GM23338 (cell line): ENCODE measurements around the gene APBA1. TPM values are rescaled to one million over a fixed set of nuclear protein-coding genes. Genes with fewer than 3 reads are reported as not detected.

Experiments
- ATAC-seq: fragments of 200-7000 bp; cut with Tn5 transposase; 3 replicates; pipeline ENCODE4 v1.9.1; 2020
- DNase-seq: peaks from one replicate; pipeline ENCODE4 v3.0.0-alpha.2; 2015; ENCODE audit warnings: low spot score
- H2AFZ ChIP-seq: fragments of 200-600 bp; sonication (generic); 2 replicates; pipeline ENCODE4 v1.8.0; 2016; ENCODE audit warnings: antibody characterized with exemption, mild to moderate bottlenecking, moderate library complexity
- H3F3A ChIP-seq: fragments of 200-600 bp; sonication (generic); replicated peaks from 2 replicates; pipeline ENCODE4 v1.8.0; 2017; ENCODE audit warnings: antibody characterized with exemption, mixed run types, low read depth
- H3K27ac ChIP-seq: fragments of 200-600 bp; sonication (generic); 2 replicates; pipeline ENCODE4 v1.6.1; 2016; ENCODE audit warnings: low read depth
- H3K27me3 ChIP-seq: fragments of 200-600 bp; sonication (generic); 2 replicates; pipeline ENCODE4 v1.8.0; 2016; ENCODE audit warnings: mild to moderate bottlenecking, mixed run types, moderate library complexity; ENCODE audit not compliant: insufficient read depth
- H3K36me3 ChIP-seq: fragments of 200-600 bp; sonication (generic); 2 replicates; pipeline ENCODE4 v1.8.0; 2016; ENCODE audit warnings: mild to moderate bottlenecking; ENCODE audit not compliant: insufficient read depth
- H3K4me1 ChIP-seq: fragments of 200-600 bp; sonication (generic); 2 replicates; pipeline ENCODE4 v1.8.0; 2016; ENCODE audit warnings: mild to moderate bottlenecking, moderate library complexity; ENCODE audit not compliant: insufficient read depth
- H3K4me2 ChIP-seq: fragments of 200-600 bp; sonication (generic); 2 replicates; pipeline ENCODE4 v1.7.1; 2017; ENCODE audit warnings: mixed run types
- H3K4me3 ChIP-seq: fragments of 200-600 bp; sonication (generic); 2 replicates; pipeline ENCODE4 v1.6.1; 2016; ENCODE audit warnings: mixed run types
- H3K79me2 ChIP-seq: fragments of 200-600 bp; sonication (generic); replicated peaks from 2 replicates; pipeline ENCODE4 v1.8.0; 2017; ENCODE audit warnings: mild to moderate bottlenecking; ENCODE audit not compliant: insufficient read depth
- H3K9me2 ChIP-seq: fragments of 200-600 bp; sonication (generic); 2 replicates; pipeline ENCODE4 v1.8.0; 2017; ENCODE audit not compliant: insufficient read depth
- H4K20me1 ChIP-seq: fragments of 200-600 bp; sonication (generic); replicated peaks from 2 replicates; pipeline ENCODE4 v1.8.0; 2017; ENCODE audit warnings: mild to moderate bottlenecking; ENCODE audit not compliant: insufficient read depth
- H3K27ac Mint-ChIP-seq: 2 replicates; pipeline ENCODE4 v1.8.0; 2020; ENCODE audit warnings: inconsistent platforms, mild to moderate bottlenecking, moderate library complexity, mixed read lengths
- H3K27me3 Mint-ChIP-seq: 3 replicates; pipeline ENCODE4 v1.8.0; 2022; ENCODE audit warnings: low read depth, mild to moderate bottlenecking, moderate library complexity, mixed read lengths, inconsistent platforms; ENCODE audit not compliant: insufficient read depth, poor library complexity
- H3K36me3 Mint-ChIP-seq: 3 replicates; pipeline ENCODE4 v1.8.0; 2021; ENCODE audit warnings: low read depth, mild to moderate bottlenecking, inconsistent platforms, moderate library complexity, mixed read lengths
- H3K4me1 Mint-ChIP-seq: 3 replicates; pipeline ENCODE4 v1.8.0; 2020; ENCODE audit warnings: mild to moderate bottlenecking, inconsistent platforms, mixed read lengths
- H3K4me3 Mint-ChIP-seq: 3 replicates; pipeline ENCODE4 v1.8.0; 2021; ENCODE audit warnings: moderate library complexity, mild to moderate bottlenecking, inconsistent platforms, mixed read lengths
- H3K9me3 Mint-ChIP-seq: 3 replicates; pipeline ENCODE4 v1.8.0; 2020; ENCODE audit warnings: moderate library complexity, mild to moderate bottlenecking, inconsistent platforms, mixed read lengths
- CREB1 ChIP-seq: fragments of 250-450 bp; sonication (Bioruptor Pico); IDR thresholded peaks from 2 replicates; pipeline ENCODE4 v1.5.0; 2020; ENCODE audit warnings: low read depth, mild to moderate bottlenecking, moderate library complexity
- CTCF ChIP-seq, 2 experiments: fragments of 200-600 bp in 1 of 2; sonication (generic) in 1 of 2; conservative IDR thresholded peaks; 2 replicates each; pipeline versions ENCODE4 v1.5.1 to v1.6.1; 2016 to 2017; ENCODE audit warnings: antibody characterized with exemption in 2 of 2, low read depth in 2 of 2, mild to moderate bottlenecking in 2 of 2, moderate library complexity in 1 of 2
- ETS1 ChIP-seq: IDR thresholded peaks from 2 replicates; pipeline ENCODE4 v1.6.1; 2016; ENCODE audit warnings: antibody characterized with exemption
- EZH2 ChIP-seq: fragments of 200-600 bp; sonication (generic); IDR thresholded peaks from one replicate; pipeline ENCODE4 v1.8.0; 2017; ENCODE audit warnings: antibody characterized with exemption, mild to moderate bottlenecking, low read depth; ENCODE audit not compliant: unreplicated experiment
- EZH2phosphoT487 ChIP-seq: fragments of 200-600 bp; sonication (generic); IDR thresholded peaks from one replicate; pipeline ENCODE4 v1.8.1; 2018; ENCODE audit warnings: antibody characterized with exemption; ENCODE audit not compliant: unreplicated experiment
- JUNB ChIP-seq: IDR thresholded peaks from one replicate; pipeline ENCODE4 v1.6.1; 2016; ENCODE audit warnings: antibody characterized with exemption; ENCODE audit not compliant: unreplicated experiment
- NANOG ChIP-seq: IDR thresholded peaks from 2 replicates; pipeline ENCODE4 v1.6.1; 2016; ENCODE audit warnings: antibody characterized with exemption, borderline replicate concordance
- REST ChIP-seq: IDR thresholded peaks from one replicate; pipeline ENCODE4 v1.6.1; 2018; ENCODE audit warnings: antibody characterized with exemption; ENCODE audit not compliant: unreplicated experiment
- STAT1 ChIP-seq: IDR thresholded peaks from one replicate; pipeline ENCODE4 v1.6.1; 2016; ENCODE audit warnings: antibody characterized with exemption; ENCODE audit not compliant: unreplicated experiment
- ZNF114 ChIP-seq: fragments of 250-450 bp; sonication (Bioruptor Pico); IDR thresholded peaks from 2 replicates; pipeline ENCODE4 v1.5.0; 2020; ENCODE audit warnings: mild to moderate bottlenecking, moderate library complexity
- ZNF331 ChIP-seq: fragments of 250-450 bp; sonication (Bioruptor Pico); IDR thresholded peaks from 2 replicates; pipeline ENCODE4 v1.5.0; 2020; ENCODE audit warnings: low read depth, mild to moderate bottlenecking, moderate library complexity
- polyA plus RNA-seq: library from polyadenylated mRNA; unstranded; fragments of >200 nt; fragmentation: Nextera tagmentation; extraction: Ambion mirVana; gene quantifications from 2 replicates; pipeline ENCODE4 v1.2.1, GENCODE V29; 2016
- total RNA-seq: library from RNA; depleted of rRNA; stranded (reverse); fragments of >200 nt; shearing (Covaris generic); gene quantifications from 2 replicates; pipeline ENCODE4 v1.2.3, GENCODE V29; 2014

APBA1 gene
- total and polyA plus RNA-seq, 2 experiments from 2014 or later = 0.26 to 1.0 TPM

GRCh38 chr9:69412741-69413150 is 259.4 kb downstream of the APBA1 start (continued):
- no peak for TF ChIP-seq REST
- TF ChIP-seq ZNF331 (CRISPR knock-in tag) = no peak
- TF ChIP-seq EZH2phosphoT487 = no peak

GRCh38 chr9:69411931-69412740 is 260.0 kb downstream of the APBA1 start:
- Histone ChIP-seq H3K4me1 (peaks cover 17% of the 10 kb centered on the region; the same call in 1 of the 2 replicates), H3K79me2 (no peaks in the 10 kb centered on the region), H3K36me3 (no peaks in the 10 kb centered on the region), H3K27ac (no peak overlapping the region), H3K4me3 (no peak overlapping the region), H4K20me1 (no peaks in the 10 kb centered on the region), H3K4me2 (peak overlapping the region; percentile 32; the same call in 1 of the 2 replicates), H3K9me2 (no peaks in the 10 kb centered on the region), H3F3A (0 out of 2 replicates have a peak, but pooled peaks cover 5% of the 10 kb centered on the region), H3K27me3 (no peaks in the 10 kb centered on the region), H2AFZ (peak overlapping the region; percentile 98)
- ATAC-seq (peak; percentile 57), DNase-seq (peak; percentile 20)
- TF ChIP-seq ETS1 (no peak), STAT1 (no peak), EZH2 (no peak), CREB1 (no peak)
- peaks cover 7% of the 10 kb centered on the region for H3K36me3 Mint-ChIP-seq
- peaks cover 7% of the 10 kb centered on the region; the same call in 2 of the 3 replicates for H3K9me3 Mint-ChIP-seq
- H3K27me3 Mint-ChIP-seq = peaks cover 8% of the 10 kb centered on the region
- no peak overlapping the region for H3K27ac Mint-ChIP-seq
- no peak overlapping the region for H3K4me3 Mint-ChIP-seq
- H3K4me1 Mint-ChIP-seq = peaks cover 14% of the 10 kb centered on the region

- Histone ChIP-seq H3K36me3 (no peaks in the 10 kb centered on the region), H3K4me3 (no peak overlapping the region), H2AFZ (no peak overlapping the region), H3K4me2 (no peak overlapping the region), H4K20me1 (no peaks in the 10 kb centered on the region), H3K27me3 (no peaks in the 10 kb centered on the region), H3K9me2 (no peaks in the 10 kb centered on the region), H3K27ac (no peak overlapping the region), H3F3A (0 out of 2 replicates have a peak, but pooled peaks cover 5% of the 10 kb centered on the region), H3K79me2 (no peaks in the 10 kb centered on the region), H3K4me1 (peaks cover 17% of the 10 kb centered on the region; the same call in 1 of the 2 replicates)
- Mint-ChIP-seq H3K4me3 (no peak overlapping the region), H3K27me3 (peaks cover 8% of the 10 kb centered on the region), H3K4me1 (peaks cover 14% of the 10 kb centered on the region), H3K9me3 (peaks cover 7% of the 10 kb centered on the region; the same call in 2 of the 3 replicates), H3K27ac (no peak overlapping the region), H3K36me3 (peaks cover 7% of the 10 kb centered on the region)
- ATAC-seq (no peak), DNase-seq (no peak)
- TF ChIP-seq STAT1 (no peak), ETS1 (no peak), NANOG (no peak), ZNF114 (CRISPR knock-in tag) (no peak), CTCF (conservative IDR thresholded peaks at IDR 0.05; ENCODE audit: low read depth in 2 of 2) (no peak), JUNB (no peak), EZH2phosphoT487 (no peak)
Measured at GRCh38 chr9:69411246-69411645, 260.9 kb downstream of the APBA1 start.
